Motor neuron (in vitro differentiated cells): ENCODE measurements around the gene LLGL1. TPM values are rescaled to one million over a fixed set of nuclear protein-coding genes. Genes with fewer than 3 reads are reported as not detected.

Source experiments
- ATAC-seq, 8 experiments: fragments of 200-7000 bp; cut with Tn5 transposase; replicated peaks in 6 of 8; 2 replicates each; pipeline ENCODE4 v1.8.0; 2021; ENCODE audit warnings: mild to moderate bottlenecking in 8 of 8, moderate library complexity in 8 of 8
- H3K27ac ChIP-seq, 2 donors: fragments of 250-450 bp; sonication (Bioruptor Pico); 2 replicates each; pipeline ENCODE4 v1.9.0; 2021; ENCODE audit warnings: antibody characterized with exemption in 2 of 2, mild to moderate bottlenecking in 2 of 2, moderate library complexity in 1 of 2
- H3K4me1 ChIP-seq, 2 donors: fragments of 250-450 bp; sonication (Bioruptor Pico); replicated peaks in 1 of 2; 2 replicates each; pipeline ENCODE4 v1.6.1; 2021; ENCODE audit warnings: antibody characterized with exemption in 2 of 2, mild to moderate bottlenecking in 2 of 2, moderate library complexity in 1 of 2
- H3K4me3 ChIP-seq, 5 donors: fragments of 250-450 bp; sonication (Bioruptor Pico); 2 replicates each; pipeline ENCODE4 v1.9.0; 2021; ENCODE audit warnings: antibody characterized with exemption in 5 of 5, mild to moderate bottlenecking in 5 of 5, moderate library complexity in 4 of 5
- whole genome bisulfite sequencing, 10 experiments: fragments of 450-650 bp; shearing (Covaris generic); methylation state at CpG; one replicate each; pipeline ENCODE4 v1.0.0; 2022; 5-methylcytosine and 5-hydroxymethylcytosine counted together
- in situ Hi-C, 9 experiments: fragments of 400-800 bp; cut with MboI; loops; one replicate each; pipeline ENCODE4 v1.15.0; 2021; ENCODE audit warnings: low sequenced_read_pairs in 9 of 9, low pct_unique_long_range_greater_than_20kb in 2 of 9; ENCODE audit not compliant: unreplicated experiment in 9 of 9
- total RNA-seq, 8 experiments: library from RNA; unstranded; fragments of 300-600 nt; gene quantifications; 2 replicates each; pipeline versions ENCODE4 v1.2.3 to v1.2.4, GENCODE V29; 2022

Gene LLGL1
- total RNA-seq, 8 experiments from 2014 or later = 13.9 to 41.7 (median 23.3) TPM

DNA sequence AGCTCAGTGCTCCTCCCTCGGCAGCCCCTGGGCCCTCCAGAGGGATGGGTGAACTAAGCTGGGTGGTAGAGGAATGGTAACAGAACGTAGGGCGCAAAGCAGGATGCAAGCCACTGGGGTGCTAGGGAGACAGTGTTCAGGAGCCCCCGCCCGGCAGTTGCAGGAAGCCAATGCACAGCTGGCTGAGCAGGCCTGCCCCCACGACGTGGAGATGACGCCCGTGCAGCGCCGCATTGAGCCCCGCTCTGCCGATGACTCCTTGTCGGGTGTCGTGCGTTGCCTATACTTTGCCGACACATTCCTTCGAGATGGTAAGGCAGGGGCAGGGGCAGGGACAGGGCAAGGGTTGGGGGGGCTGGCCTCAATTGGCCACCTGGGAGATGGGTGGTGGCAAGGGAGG lies 12.9 kb downstream of the LLGL1 start:
- in situ Hi-C loops = no loop called here
- 60 to 78% (median 60%) methylated on average over 1 to 3 of the region's 18 CpGs; no CpG with 5 or more reads in 7 of the 10 experiments for WGBS, 10 experiments
- Histone ChIP-seq H3K27ac (no peak overlapping the region), H3K4me1 (no peaks in the 10 kb centered on the region), H3K4me3 (no peak overlapping the region)
- ATAC-seq = no peak

DNA sequence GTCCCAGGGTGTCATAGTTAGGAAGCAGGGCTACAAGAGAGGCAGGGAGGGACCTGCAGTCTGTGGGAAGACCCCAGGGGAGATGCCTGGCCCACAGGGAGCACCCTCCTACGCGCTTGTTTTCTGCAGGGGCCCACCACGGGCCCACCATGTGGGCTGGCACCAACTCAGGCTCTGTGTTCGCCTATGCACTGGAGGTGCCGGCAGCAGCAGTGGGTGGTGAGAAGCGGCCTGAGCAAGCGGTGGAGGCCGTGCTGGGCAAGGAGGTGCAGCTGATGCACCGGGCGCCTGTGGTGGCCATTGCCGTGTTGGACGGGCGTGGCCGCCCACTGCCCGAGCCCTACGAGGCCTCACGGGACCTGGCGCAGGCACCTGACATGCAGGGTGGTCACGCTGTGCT lies 15.0 kb downstream of the LLGL1 start:
- in situ Hi-C loops = no loop called here
- ATAC-seq = no peak
- WGBS, 10 experiments = 88 to 97% methylated on average over 5 to 6 of the region's 19 CpGs; no CpG with 5 or more reads in 8 of the 10 experiments
- H3K4me3 ChIP-seq = no peak overlapping the region
- no peaks in the 10 kb centered on the region for H3K4me1 ChIP-seq
- H3K27ac ChIP-seq = no peak overlapping the region

DNA sequence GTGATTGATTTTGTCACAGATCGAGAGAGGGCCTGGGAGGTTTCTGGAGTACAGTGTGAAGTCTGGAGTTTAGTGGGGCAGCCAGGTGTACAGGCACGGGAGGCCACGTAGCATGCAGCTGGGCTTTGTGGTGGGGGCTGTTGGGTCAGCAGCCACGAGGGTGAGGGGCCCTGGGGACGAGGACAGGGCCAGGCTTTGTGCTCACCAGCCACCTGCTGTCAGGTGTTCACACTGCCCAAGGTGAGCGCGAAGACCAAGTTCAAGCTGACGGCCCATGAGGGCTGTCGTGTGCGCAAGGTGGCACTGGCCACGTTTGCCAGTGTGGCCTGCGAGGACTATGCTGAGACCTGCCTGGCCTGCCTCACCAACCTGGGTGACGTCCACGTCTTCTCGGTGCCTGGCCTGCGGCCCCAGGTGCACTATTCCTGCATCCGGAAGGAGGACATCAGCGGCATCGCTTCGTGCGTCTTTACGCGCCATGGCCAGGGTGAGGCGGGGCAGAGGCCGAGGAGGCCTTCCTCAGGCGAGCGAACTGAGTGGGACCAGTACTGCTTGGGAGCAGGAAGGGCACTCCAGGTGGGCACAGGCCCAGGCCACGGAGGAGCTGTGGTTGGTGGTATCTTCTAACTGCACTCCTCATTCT lies 15.9 kb downstream of the LLGL1 start:
- H3K4me3 ChIP-seq = no peak overlapping the region
- 66 to 100% (median 92%) methylated on average over 1 to 7 of the region's 28 CpGs; no CpG with 5 or more reads in 5 of the 10 experiments for WGBS, 10 experiments
- in situ Hi-C loops = no loop called here
- no peaks in the 10 kb centered on the region for H3K4me1 ChIP-seq
- ATAC-seq = peak in 3 of 8 experiments; percentile 11 to 12 (median 12)
- no peak overlapping the region for H3K27ac ChIP-seq

DNA sequence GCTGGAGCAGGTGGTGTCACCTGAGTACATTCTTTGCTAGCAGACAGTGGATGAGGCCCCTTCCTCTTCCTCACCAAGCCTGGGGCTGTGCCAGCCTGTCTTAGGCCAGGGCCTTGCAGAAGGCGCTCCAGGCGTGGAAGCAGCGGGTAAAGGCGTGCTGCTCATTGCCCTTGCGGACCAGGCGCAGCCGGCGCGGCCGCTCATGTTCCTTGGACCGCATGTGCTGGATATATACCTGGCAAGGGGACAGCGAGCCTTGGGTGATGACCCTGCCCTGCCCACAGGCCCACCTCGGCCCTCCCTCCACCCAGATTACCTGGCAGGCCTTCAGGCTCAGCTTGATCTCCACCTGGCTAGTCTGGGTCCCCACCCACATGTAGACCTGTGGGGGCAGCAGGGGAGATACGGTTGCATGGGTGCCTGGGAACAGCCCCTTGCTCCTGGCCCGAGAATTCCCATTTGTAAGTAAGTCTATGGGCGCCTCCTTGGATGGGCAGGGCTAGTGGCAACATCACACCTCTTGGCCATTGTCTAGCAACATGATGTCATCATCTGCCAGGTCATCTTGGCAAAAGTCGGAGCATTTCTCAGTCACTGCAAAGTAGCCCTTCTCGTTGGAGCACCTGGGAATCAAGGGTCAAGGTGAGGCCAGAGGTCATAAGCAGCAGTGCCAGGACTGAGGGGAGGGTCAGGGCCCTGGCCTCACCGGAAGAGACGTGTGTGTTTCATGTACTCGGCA lies 19.8 kb downstream of the LLGL1 start:
- H3K27ac ChIP-seq = no peak overlapping the region
- in situ Hi-C loops = no loop called here
- no peak overlapping the region for H3K4me3 ChIP-seq
- 63 to 100% (median 93%) methylated on average over 1 to 8 of the region's 21 CpGs; no CpG with 5 or more reads in 5 of the 10 experiments for WGBS, 10 experiments
- ATAC-seq = no peak
- H3K4me1 ChIP-seq = peaks cover 0 to 9% of the 10 kb centered on the region in 2 donors

DNA sequence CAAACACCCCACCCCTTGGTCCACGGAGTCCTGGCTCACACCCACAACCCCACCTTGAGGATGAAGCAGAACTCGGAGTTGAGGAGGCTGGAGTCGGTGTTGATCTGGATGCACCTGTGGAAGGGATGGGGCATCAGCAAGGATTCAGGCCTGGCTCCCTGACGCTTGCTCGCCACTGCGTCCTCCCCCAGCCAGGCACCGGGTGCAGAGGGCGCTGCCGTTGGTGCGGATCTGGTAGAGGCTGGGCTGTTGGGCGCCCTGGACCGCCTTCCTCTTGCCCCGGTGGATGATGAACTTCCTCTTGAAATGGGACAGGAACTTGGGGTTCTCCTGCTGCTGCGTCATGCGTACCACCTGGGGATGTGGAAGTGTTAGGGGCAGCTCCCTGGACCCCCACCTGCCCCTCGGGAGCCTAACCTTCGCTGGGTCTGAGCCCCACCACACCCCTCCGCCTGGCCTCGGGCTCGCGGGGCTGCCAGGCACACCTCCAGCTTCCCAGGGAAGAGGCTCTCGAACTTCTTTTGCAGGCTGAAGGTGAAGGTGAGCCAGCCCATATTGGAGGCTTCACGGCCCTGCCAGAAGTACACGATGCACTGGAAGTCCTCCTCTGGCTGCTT lies 20.8 kb downstream of the LLGL1 start:
- in situ Hi-C loops = no loop called here
- no peak for ATAC-seq
- H3K4me1 ChIP-seq = peaks cover 0 to 9% of the 10 kb centered on the region in 2 donors
- no peak overlapping the region for H3K27ac ChIP-seq
- H3K4me3 ChIP-seq = no peak overlapping the region
- 8 to 100% (median 80%) methylated on average over 1 to 3 of the region's 24 CpGs; no CpG with 5 or more reads in 5 of the 10 experiments for whole genome bisulfite sequencing, 10 experiments

DNA sequence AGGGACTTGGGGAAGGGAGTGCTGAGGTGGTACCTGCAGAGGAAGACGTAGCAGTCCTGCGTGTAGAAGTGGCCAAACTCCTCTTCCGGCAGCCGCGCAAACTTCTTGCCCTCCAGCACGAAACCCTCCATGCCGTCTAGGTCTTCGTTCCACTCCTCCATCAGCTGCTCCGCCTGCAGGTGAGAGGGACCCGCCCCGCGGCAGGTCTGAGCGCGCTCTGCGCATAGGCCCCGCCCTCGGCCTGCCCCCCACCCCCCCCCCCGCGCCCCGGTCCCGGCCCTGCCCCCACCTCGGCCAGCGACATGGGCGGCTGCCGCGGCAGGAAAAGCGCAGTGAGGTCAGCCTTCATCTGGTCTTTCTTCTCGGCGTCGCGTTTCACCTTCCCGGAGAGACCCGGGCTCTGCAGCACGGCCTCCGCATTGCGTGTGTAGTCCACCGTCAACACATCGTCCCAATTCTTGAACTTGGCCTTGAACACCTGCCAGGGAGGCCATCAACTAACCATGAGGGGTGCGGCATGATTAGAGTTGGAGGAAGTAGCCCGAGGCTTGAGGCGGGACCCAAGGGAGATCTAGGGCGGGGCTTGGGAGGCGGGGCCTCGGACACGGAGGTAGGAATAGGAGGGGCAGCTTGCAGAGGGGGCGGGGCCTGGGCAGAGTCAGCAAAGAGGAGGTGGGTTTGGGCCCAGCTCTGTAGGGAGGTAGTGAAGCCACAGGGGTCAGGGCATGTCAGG lies 21.6 kb downstream of the LLGL1 start:
- peak; percentile 30 to 63 (median 44) for ATAC-seq
- 0 to 20% methylated on average over 1 to 2 of the region's 46 CpGs; no CpG with 5 or more reads in 8 of the 10 experiments for WGBS, 10 experiments
- peaks cover 0 to 9% of the 10 kb centered on the region in 2 donors for H3K4me1 ChIP-seq
- H3K27ac ChIP-seq = no peak overlapping the region
- peak overlapping the region in 1 of 5 donors; percentile 18 for H3K4me3 ChIP-seq
- in situ Hi-C loops = no loop called here

DNA sequence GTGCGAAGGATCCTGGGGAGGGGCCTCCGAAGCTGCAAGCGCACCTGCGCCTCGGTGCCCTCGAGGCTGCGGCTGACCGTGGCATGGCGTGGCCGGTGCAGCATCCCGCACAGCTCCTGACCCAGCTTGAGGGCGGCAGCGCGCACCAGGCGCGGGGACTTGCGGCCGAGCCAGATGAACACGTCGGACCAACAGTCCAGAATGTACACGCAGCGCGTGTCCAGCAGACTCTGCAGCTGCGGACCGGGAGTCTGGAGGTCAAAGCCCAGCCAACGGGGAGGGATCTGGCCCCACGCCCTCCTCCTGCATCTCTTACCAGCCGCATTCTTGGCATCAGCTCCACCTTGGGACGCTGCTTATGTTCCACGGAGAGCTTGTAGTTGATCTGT lies 22.2 kb downstream of the LLGL1 start:
- Histone ChIP-seq H3K27ac (no peak overlapping the region), H3K4me1 (peaks cover 0 to 9% of the 10 kb centered on the region in 2 donors), H3K4me3 (no peak overlapping the region)
- 80 to 100% (median 86%) methylated on average over 1 to 18 of the region's 30 CpGs; no CpG with 5 or more reads in 7 of the 10 experiments for WGBS, 10 experiments
- ATAC-seq = peak in 3 of 8 experiments; percentile 5 to 15 (median 7)
- in situ Hi-C loops = no loop called here

DNA sequence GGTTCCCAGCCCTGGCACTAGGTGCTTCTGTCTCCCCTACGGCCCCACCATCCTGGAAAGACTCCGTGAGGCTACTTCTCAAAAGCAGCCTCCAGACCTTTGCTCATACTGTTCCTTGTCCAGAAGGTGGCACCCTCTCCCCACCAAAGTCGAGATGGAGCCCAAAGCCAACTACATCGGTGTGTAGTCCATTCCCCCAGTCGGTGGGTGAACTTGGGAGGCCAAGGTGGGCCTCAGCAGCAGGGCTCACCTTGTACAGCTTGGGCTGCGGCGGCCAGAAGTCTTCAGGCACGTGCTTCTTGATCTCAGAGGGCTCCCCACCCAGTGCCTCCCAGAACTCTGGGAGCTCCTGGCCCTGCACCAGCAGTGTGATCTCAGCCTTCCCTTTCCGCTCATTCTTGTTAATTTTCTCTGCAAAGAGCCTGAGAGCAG lies 22.9 kb downstream of the LLGL1 start:
- WGBS, 10 experiments = 20 to 40% (median 31%) methylated on average over 1 to 5 of the region's 9 CpGs; no CpG with 5 or more reads in 6 of the 10 experiments
- H3K27ac ChIP-seq = no peak overlapping the region
- in situ Hi-C loops = no loop called here
- peak; percentile 49 to 87 (median 68) for ATAC-seq
- H3K4me3 ChIP-seq = no peak overlapping the region
- H3K4me1 ChIP-seq = peaks cover 0 to 9% of the 10 kb centered on the region in 2 donors

DNA sequence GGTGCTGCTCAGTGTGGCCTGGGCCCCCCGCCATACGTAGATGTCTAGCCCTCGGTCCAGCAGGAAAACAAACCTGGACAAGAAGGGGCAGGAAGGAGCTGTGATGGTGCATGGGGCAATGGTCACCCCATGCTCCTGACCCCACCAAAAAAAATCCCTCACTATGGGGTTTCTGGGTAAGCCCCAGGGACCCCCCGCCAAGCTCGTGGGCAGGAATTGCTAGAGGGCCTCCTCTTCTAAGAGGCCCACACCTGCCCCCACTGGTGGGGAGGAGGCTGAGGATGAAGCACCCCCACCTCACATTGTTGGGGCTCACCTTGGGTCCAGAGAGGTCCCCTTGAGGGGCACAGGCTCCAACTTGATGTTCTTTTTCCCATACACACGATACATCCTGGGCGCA lies 23.4 kb downstream of the LLGL1 start:
- H3K27ac ChIP-seq = no peak overlapping the region
- WGBS, 10 experiments = 80 to 100% methylated on average over 1 to 2 of the region's 7 CpGs; no CpG with 5 or more reads in 8 of the 10 experiments
- no peak overlapping the region for H3K4me3 ChIP-seq
- in situ Hi-C loops = no loop called here
- no peak for ATAC-seq
- peaks cover 0 to 9% of the 10 kb centered on the region in 2 donors for H3K4me1 ChIP-seq

DNA sequence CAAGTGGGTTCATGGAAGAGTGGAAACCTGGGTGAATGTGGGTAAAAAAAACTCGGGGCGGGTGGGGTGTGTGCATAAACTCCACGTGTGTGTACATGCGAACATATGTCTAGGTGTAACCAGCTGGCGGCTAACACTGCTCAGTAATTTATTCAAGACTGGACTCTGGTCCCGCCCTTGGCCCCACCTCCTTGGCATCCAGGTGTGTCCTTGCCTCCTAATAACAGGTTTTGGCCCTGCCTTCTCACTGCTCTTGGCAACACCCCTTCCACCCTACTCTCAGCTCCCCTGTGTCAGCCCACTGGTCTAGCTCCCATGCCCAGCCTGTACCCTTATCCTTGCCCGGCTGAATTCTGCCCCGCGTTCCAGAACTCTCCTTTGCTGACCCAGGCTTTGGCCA lies 24.8 kb downstream of the LLGL1 start:
- H3K4me3 ChIP-seq = no peak overlapping the region
- in situ Hi-C loops = no loop called here
- peaks cover 0 to 9% of the 10 kb centered on the region in 2 donors for H3K4me1 ChIP-seq
- 80 to 100% (median 97%) methylated on average over 1 to 6 of the region's 9 CpGs; no CpG with 5 or more reads in 4 of the 10 experiments for WGBS, 10 experiments
- no peak for ATAC-seq
- H3K27ac ChIP-seq = no peak overlapping the region

DNA sequence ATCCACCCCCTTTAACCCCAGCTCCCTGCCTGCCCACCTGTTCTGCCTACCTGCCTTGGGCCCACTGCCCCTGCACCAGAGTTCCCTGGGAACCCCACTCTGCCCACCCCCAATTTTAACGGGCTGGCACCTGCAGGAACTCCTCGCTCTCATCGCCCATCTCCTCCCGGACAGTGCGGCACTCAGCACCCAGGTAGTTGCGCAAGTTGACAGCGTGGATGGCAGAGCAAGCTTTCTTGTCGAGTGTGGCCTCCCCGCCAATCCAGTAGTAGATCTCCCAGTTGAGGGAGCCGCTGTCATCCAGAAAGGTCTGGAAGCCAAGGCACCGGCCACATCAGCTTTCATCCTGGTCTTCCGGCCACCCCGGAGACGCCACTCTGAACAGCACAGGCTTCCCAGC lies 25.3 kb downstream of the LLGL1 start:
- Histone ChIP-seq H3K27ac (no peak overlapping the region), H3K4me1 (peaks cover 0 to 9% of the 10 kb centered on the region in 2 donors), H3K4me3 (no peak overlapping the region)
- WGBS, 10 experiments = 94 to 100% methylated on average over 1 to 11 of the region's 14 CpGs; no CpG with 5 or more reads in 8 of the 10 experiments
- no peak for ATAC-seq
- in situ Hi-C loops = no loop called here

DNA sequence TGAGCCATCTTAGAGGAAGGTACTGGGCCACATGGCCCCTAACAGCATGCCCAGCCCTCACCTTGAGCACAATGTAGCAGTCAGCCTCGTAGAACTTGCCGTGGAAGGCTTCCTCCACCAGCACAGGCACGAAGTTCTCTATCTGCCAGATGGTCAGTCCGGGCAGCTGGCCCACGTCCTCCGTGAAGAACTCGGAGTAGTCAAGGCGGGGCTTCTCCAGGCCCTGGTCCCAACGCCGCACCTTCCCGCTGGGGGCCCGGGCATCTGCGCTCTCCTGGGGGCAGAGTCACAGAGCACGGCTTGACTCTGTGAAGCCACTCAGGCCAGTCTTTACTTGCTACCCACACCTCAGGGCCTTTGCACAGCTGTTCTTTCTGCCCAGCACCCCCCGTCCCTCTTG lies 25.8 kb downstream of the LLGL1 start:
- no peak overlapping the region for H3K4me3 ChIP-seq
- no peak for ATAC-seq
- H3K4me1 ChIP-seq = peaks cover 0 to 9% of the 10 kb centered on the region in 2 donors
- in situ Hi-C loops = no loop called here
- 40 to 95% (median 80%) methylated on average over 1 to 10 of the region's 15 CpGs; no CpG with 5 or more reads in 4 of the 10 experiments for WGBS, 10 experiments
- no peak overlapping the region for H3K27ac ChIP-seq
